AG04449 (cell line): ENCODE data around the gene NOL9.

ENCODE experiments used
- CTCF ChIA-PET: fragments of 350-600 bp; formaldehyde crosslinking; extraction: SDS; loops from one replicate; lab custom pipeline; 2021; ENCODE audit warnings: antibody characterized with exemption; lab: Yijun Ruan, JAX
- POLR2A ChIA-PET: fragments of 400-600, 350-600 bp; formaldehyde crosslinking; extraction: SDS; loops from one replicate; lab custom pipeline; 2020; ENCODE audit warnings: antibody characterized with exemption, inconsistent platforms; lab: Yijun Ruan, JAX
- DNase-seq: peaks from one replicate; pipeline ENCODE4 v3.0.0-alpha.2; 2010; ENCODE audit warnings: low read depth, low spot score
- H3K4me3 ChIP-seq: 2 replicates; pipeline ENCODE4 v1.5.1; 2011; ENCODE audit warnings: low read depth, mild to moderate bottlenecking, control low read depth, low read length
- TF ChIP-seq, protein P1 (sequence below): IDR thresholded peaks from one replicate; pipeline ENCODE4 v1.5.1; 2011; ENCODE audit warnings: mild to moderate bottlenecking, moderate library complexity, low read length, control low read depth, inconsistent platforms; ENCODE audit not compliant: insufficient read depth; ENCODE audit errors: missing control alignments

NOL9 gene

GRCh38 chr1:6579374-6580118, 25.2 kb upstream of the NOL9 start, which contains the start of gene ZBTB48:
Gene ZBTB48 (plus strand): TSS chr1:6579994. CDS start chr1:6580610, 616 bp downstream.
- ChIA-PET POLR2A (interaction anchor here (0.6 to 1.2 kb wide), 7 partner anchors 18 to 33 kb away, joined by 3 to 6 read pairs (median 5); partner anchors contain the start of genes KLHL21 and TAS1R1), CTCF (interaction anchor here (1.2 to 9.5 kb wide), 4 partner anchors 26 to 122 kb away, joined by 3 to 68 read pairs (median 22); partner anchors contain the start of genes DNAJC11, NOL9, PLEKHG5 and TAS1R1)
- H3K4me3 ChIP-seq: peak within 1 kb of the TSS; percentile 87
- DNase-seq: peak; percentile 71
- TF ChIP-seq, protein P1, sequence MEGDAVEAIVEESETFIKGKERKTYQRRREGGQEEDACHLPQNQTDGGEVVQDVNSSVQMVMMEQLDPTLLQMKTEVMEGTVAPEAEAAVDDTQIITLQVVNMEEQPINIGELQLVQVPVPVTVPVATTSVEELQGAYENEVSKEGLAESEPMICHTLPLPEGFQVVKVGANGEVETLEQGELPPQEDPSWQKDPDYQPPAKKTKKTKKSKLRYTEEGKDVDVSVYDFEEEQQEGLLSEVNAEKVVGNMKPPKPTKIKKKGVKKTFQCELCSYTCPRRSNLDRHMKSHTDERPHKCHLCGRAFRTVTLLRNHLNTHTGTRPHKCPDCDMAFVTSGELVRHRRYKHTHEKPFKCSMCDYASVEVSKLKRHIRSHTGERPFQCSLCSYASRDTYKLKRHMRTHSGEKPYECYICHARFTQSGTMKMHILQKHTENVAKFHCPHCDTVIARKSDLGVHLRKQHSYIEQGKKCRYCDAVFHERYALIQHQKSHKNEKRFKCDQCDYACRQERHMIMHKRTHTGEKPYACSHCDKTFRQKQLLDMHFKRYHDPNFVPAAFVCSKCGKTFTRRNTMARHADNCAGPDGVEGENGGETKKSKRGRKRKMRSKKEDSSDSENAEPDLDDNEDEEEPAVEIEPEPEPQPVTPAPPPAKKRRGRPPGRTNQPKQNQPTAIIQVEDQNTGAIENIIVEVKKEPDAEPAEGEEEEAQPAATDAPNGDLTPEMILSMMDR: no peak

- TF ChIP-seq, protein P1: no peak
- no peak overlapping the region; the same call in 1 of the 2 replicates for H3K4me3 ChIP-seq
- ChIA-PET CTCF (interaction anchor here (6.9 to 9.5 kb wide), 2 partner anchors 25 to 90 kb away, joined by 40 to 68 read pairs; partner anchors contain the start of genes NOL9, PLEKHG5 and TAS1R1), POLR2A (no interaction called here)
- DNase-seq: no peak
These were observed 24.5 kb upstream of the NOL9 start for GRCh38 chr1:6578624-6579373.

- POLR2A ChIA-PET: interaction anchor here (0.5 kb wide), 1 partner anchor 24 kb away, joined by 3 read pairs; the partner anchor contains the start of gene NOL9
- DNase-seq: no peak
- CTCF ChIA-PET: interaction anchor here (1.1 to 9.5 kb wide), 3 partner anchors 18 to 90 kb away, joined by 3 to 68 read pairs (median 40); partner anchors contain the start of genes NOL9, PLEKHG5 and TAS1R1
- no peak overlapping the region for H3K4me3 ChIP-seq
- TF ChIP-seq, protein P1: no peak
These were observed 23.7 kb upstream of the NOL9 start for GRCh38 chr1:6577831-6578525.

GRCh38 chr1:6574818-6575217, 20.5 kb upstream of the NOL9 start:
- H3K4me3 ChIP-seq: no peak overlapping the region
- CTCF ChIA-PET: interaction anchor here (9.5 kb wide), 1 partner anchor 21 kb away, joined by 68 read pairs; the partner anchor contains the start of genes NOL9 and TAS1R1
- DNase-seq: no peak
- POLR2A ChIA-PET: no interaction called here
- TF ChIP-seq, protein P1: no peak

- H3K4me3 ChIP-seq: no peak overlapping the region
- TF ChIP-seq, protein P1: no peak
- no peak for DNase-seq
- CTCF ChIA-PET: interaction anchor here (2.4 kb wide), 1 partner anchor 20 kb away, joined by 10 read pairs; the partner anchor contains the start of genes NOL9 and TAS1R1
- POLR2A ChIA-PET: interaction anchor here (1.2 kb wide), 1 partner anchor 19 kb away, joined by 3 read pairs; the partner anchor contains the start of gene TAS1R1
These were observed 19.8 kb upstream of the NOL9 start for GRCh38 chr1:6574025-6574620.
